ENCODE measurements around the gene VAV2.
"Not testable (repeated sequence)": the region's sequence is repeated elsewhere in the genome, so short reads cannot be mapped to it uniquely, and the experiment has no call there.

VAV2 gene

GRCh38 chr9:133901184-133901835, 90.8 kb downstream of the VAV2 start:
- no peak for TF ChIP-seq ZFP30 (CRISPR knock-in tag; IDR thresholded peaks at IDR 0.05)
- no peak for TF ChIP-seq ESRRG (CRISPR knock-in tag; IDR thresholded peaks at IDR 0.05)
- TF ChIP-seq TOX (CRISPR knock-in tag; IDR thresholded peaks at IDR 0.05; ENCODE audit: borderline replicate concordance): no peak
- TF ChIP-seq, protein P1, sequence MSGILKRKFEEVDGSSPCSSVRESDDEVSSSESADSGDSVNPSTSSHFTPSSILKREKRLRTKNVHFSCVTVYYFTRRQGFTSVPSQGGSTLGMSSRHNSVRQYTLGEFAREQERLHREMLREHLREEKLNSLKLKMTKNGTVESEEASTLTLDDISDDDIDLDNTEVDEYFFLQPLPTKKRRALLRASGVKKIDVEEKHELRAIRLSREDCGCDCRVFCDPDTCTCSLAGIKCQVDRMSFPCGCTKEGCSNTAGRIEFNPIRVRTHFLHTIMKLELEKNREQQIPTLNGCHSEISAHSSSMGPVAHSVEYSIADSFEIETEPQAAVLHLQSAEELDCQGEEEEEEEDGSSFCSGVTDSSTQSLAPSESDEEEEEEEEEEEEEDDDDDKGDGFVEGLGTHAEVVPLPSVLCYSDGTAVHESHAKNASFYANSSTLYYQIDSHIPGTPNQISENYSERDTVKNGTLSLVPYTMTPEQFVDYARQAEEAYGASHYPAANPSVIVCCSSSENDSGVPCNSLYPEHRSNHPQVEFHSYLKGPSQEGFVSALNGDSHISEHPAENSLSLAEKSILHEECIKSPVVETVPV (CRISPR knock-in tag; IDR thresholded peaks at IDR 0.05): no peak
- TF ChIP-seq TCF4 (CRISPR knock-in tag; IDR thresholded peaks at IDR 0.05; ENCODE audit: borderline replicate concordance): no peak
- TF ChIP-seq, protein P2, sequence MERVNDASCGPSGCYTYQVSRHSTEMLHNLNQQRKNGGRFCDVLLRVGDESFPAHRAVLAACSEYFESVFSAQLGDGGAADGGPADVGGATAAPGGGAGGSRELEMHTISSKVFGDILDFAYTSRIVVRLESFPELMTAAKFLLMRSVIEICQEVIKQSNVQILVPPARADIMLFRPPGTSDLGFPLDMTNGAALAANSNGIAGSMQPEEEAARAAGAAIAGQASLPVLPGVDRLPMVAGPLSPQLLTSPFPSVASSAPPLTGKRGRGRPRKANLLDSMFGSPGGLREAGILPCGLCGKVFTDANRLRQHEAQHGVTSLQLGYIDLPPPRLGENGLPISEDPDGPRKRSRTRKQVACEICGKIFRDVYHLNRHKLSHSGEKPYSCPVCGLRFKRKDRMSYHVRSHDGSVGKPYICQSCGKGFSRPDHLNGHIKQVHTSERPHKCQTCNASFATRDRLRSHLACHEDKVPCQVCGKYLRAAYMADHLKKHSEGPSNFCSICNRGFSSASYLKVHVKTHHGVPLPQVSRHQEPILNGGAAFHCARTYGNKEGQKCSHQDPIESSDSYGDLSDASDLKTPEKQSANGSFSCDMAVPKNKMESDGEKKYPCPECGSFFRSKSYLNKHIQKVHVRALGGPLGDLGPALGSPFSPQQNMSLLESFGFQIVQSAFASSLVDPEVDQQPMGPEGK (CRISPR knock-in tag; IDR thresholded peaks at IDR 0.05; ENCODE audit: borderline replicate concordance): no peak
- no peak for TF ChIP-seq RARB (CRISPR knock-in tag; IDR thresholded peaks at IDR 0.05)
- no peak for TF ChIP-seq ZNF565 (CRISPR knock-in tag; conservative IDR thresholded peaks at IDR 0.05; ENCODE audit: low read depth)
- TF ChIP-seq CREB5 (CRISPR knock-in tag; IDR thresholded peaks at IDR 0.05; ENCODE audit: low read depth): no peak
- TF ChIP-seq ZFP3 (CRISPR knock-in tag; IDR thresholded peaks at IDR 0.05): no peak
- no peak for ATAC-seq

- peak; percentile 70 for ATAC-seq
- TF ChIP-seq ZNF565 (CRISPR knock-in tag; conservative IDR thresholded peaks at IDR 0.05; ENCODE audit: low read depth) (no peak), SNAI2 (CRISPR knock-in tag; IDR thresholded peaks at IDR 0.05) (0 out of 2 replicates have a peak, but pooled peaks have one; percentile 20)
These were observed 94.4 kb downstream of the VAV2 start for GRCh38 chr9:133897675-133898074.

DNA sequence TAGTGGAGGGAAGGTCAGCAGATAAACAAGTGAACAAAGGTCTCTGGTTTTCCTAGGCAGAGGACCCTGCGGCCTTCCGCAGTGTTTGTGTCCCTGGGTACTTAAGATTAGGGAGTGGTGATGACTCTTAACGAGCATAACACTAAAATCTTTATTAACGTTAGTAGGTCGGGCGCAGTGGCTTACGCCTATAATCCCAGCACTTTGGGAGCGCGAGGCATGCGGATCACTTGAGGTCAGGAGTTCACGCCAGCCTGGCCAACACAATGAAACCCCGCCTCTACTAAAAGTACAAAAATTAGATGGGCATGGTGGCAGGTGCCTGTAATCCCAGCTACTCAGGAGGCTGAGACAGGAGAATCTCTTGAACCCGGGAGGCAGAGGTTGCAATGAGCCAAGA, 96.1 kb downstream of the VAV2 start:
- not testable (repeated sequence) for ATAC-seq

GRCh38 chr9:133895335-133895734, 96.8 kb downstream of the VAV2 start:
- no peak for TF ChIP-seq ZC3H10 (CRISPR knock-in tag; IDR thresholded peaks at IDR 0.05)
- TF ChIP-seq ZNF8 (CRISPR knock-in tag; IDR thresholded peaks at IDR 0.05): no peak
- TF ChIP-seq ZFP3 (CRISPR knock-in tag; IDR thresholded peaks at IDR 0.05): no peak
- no peak for TF ChIP-seq ARNTL (CRISPR knock-in tag; IDR thresholded peaks at IDR 0.05; ENCODE audit: borderline replicate concordance, low read depth)
- TF ChIP-seq PPARA (CRISPR knock-in tag; IDR thresholded peaks at IDR 0.05; ENCODE audit: borderline replicate concordance): no peak
- TF ChIP-seq OSR1 (CRISPR knock-in tag; IDR thresholded peaks at IDR 0.05): no peak
- no peak for TF ChIP-seq CREB5 (CRISPR knock-in tag; IDR thresholded peaks at IDR 0.05; ENCODE audit: low read depth)
- TF ChIP-seq ISL1 (CRISPR knock-in tag; IDR thresholded peaks at IDR 0.05): no peak
- no peak for TF ChIP-seq BACH2 (CRISPR knock-in tag; IDR thresholded peaks at IDR 0.05; ENCODE audit: borderline replicate concordance)
- no peak for TF ChIP-seq ZNF565 (CRISPR knock-in tag; conservative IDR thresholded peaks at IDR 0.05; ENCODE audit: low read depth)
- no peak for TF ChIP-seq ZNF70 (CRISPR knock-in tag; IDR thresholded peaks at IDR 0.05)
- TF ChIP-seq SNAI2 (CRISPR knock-in tag; IDR thresholded peaks at IDR 0.05): no peak
- ATAC-seq: no peak

GRCh38 chr9:133894377-133895321, 97.5 kb downstream of the VAV2 start:
- TF ChIP-seq RARB (CRISPR knock-in tag; IDR thresholded peaks at IDR 0.05) (no peak), ZC3H10 (CRISPR knock-in tag; IDR thresholded peaks at IDR 0.05) (no peak), ZNF565 (CRISPR knock-in tag; conservative IDR thresholded peaks at IDR 0.05; ENCODE audit: low read depth) (no peak), CREB5 (CRISPR knock-in tag; IDR thresholded peaks at IDR 0.05; ENCODE audit: low read depth) (no peak), ZFP3 (CRISPR knock-in tag; IDR thresholded peaks at IDR 0.05) (no peak)
- no peak for ATAC-seq
